HG02759 (cell line): ENCODE measurements around the gene BTBD10.

ENCODE experiments used
- ATAC-seq: cut with Tn5 transposase; IDR thresholded peaks from one replicate; pipeline ENCODE4 v1.9.1; 2021; ENCODE audit warnings: mild to moderate bottlenecking, moderate library complexity; ENCODE audit not compliant: unreplicated experiment

The BTBD10 gene

GRCh38 chr11:13462901-13463778 is at the start of gene BTBD10:
Gene BTBD10 (minus strand): TSS chr11:13463222. CDS start chr11:13445124, 18,098 bp downstream.
- peak; percentile 96 for ATAC-seq

- ATAC-seq = no peak
Observed at GRCh38 chr11:13503393-13503792, 40.4 kb upstream of the BTBD10 start.

- ATAC-seq = no peak
Observed at GRCh38 chr11:13502492-13502891, 39.5 kb upstream of the BTBD10 start.

- no peak for ATAC-seq
Observed at GRCh38 chr11:13495929-13496328, 32.9 kb upstream of the BTBD10 start, which contains the start of gene PTH. Gene PTH (minus strand): TSS chr11:13495997. CDS start chr11:13492855, 3,142 bp downstream.

GRCh38 chr11:13494051-13494450 is 31.0 kb upstream of the BTBD10 start:
- ATAC-seq = no peak

GRCh38 chr11:13487661-13488030 is 24.6 kb upstream of the BTBD10 start:
- peak; percentile 53 for ATAC-seq

GRCh38 chr11:13486926-13487660 is 24.1 kb upstream of the BTBD10 start:
- peak; percentile 91 for ATAC-seq

GRCh38 chr11:13480198-13480597 is 17.2 kb upstream of the BTBD10 start:
- no peak for ATAC-seq

GRCh38 chr11:13479688-13480087 is 16.7 kb upstream of the BTBD10 start:
- ATAC-seq = no peak

GRCh38 chr11:13475091-13475490 is 12.1 kb upstream of the BTBD10 start:
- no peak for ATAC-seq

- no peak for ATAC-seq
Observed at GRCh38 chr11:13473013-13473722, 10.1 kb upstream of the BTBD10 start.

GRCh38 chr11:13468750-13469149 is 5.7 kb upstream of the BTBD10 start:
- no peak for ATAC-seq

GRCh38 chr11:13465909-13466371 is 2.9 kb upstream of the BTBD10 start:
- ATAC-seq = no peak

GRCh38 chr11:13463779-13464290 is 813 bp upstream of the BTBD10 start:
- no peak for ATAC-seq

GRCh38 chr11:13462311-13462900 is 616 bp downstream of the BTBD10 start:
- ATAC-seq = peak; percentile 37

- ATAC-seq = no peak
Observed at GRCh38 chr11:13461291-13461690, 1.7 kb downstream of the BTBD10 start.

- no peak for ATAC-seq
Observed at GRCh38 chr11:13450832-13451397, 12.1 kb downstream of the BTBD10 start.

- no peak for ATAC-seq
Observed at GRCh38 chr11:13449522-13449921, 13.5 kb downstream of the BTBD10 start.

GRCh38 chr11:13448876-13449275 is 14.1 kb downstream of the BTBD10 start:
- no peak for ATAC-seq

- no peak for ATAC-seq
Observed at GRCh38 chr11:13446444-13446843, 16.6 kb downstream of the BTBD10 start.
